ENCODE measurements around the gene LMO7. TPM values are rescaled to one million over a fixed set of nuclear protein-coding genes. Genes with fewer than 3 reads are reported as not detected.

The LMO7 gene
- polyA plus RNA-seq (2013, experiment 1 of 4), result 2.5 TPM
- polyA plus RNA-seq (2013, experiment 2 of 4), result 3.0 TPM
- polyA plus RNA-seq (2013, experiment 3 of 4), result 2.0 TPM
- polyA plus RNA-seq (2013, experiment 4 of 4), result 3.6 TPM

GRCh38 chr13:75635828-75636435 lies at the start of gene LMO7:
TSS of gene LMO7 (plus strand) at chr13:75636330. CDS start at chr13:75636658, 328 bp downstream.
- peak within 1 kb of the TSS; percentile 31 for H3K4me3 ChIP-seq (ENCODE audit: insufficient read depth, low read depth, low read length)
- no peaks in the 10 kb centered on the region for H3K36me3 ChIP-seq (ENCODE audit: control insufficient read depth, insufficient read depth, low read length)
- no peak within 1 kb of the TSS for H3K27ac ChIP-seq (ENCODE audit: insufficient read depth, low read depth, low read length, poor library complexity, severe bottlenecking)
- H3K4me1 ChIP-seq (ENCODE audit: control insufficient read depth, insufficient read depth, low read length), result peaks cover 5% of the 10 kb centered on the region
- WGBS, 2 experiments, result 0 to 1% methylated on average over 76 of the region's 76 CpGs
- H3K27me3 ChIP-seq (ENCODE audit: control insufficient read depth, insufficient read depth, low read length, poor library complexity, severe bottlenecking), result peaks cover 43% of the 10 kb centered on the region
- no peaks in the 10 kb centered on the region for H3K9me3 ChIP-seq (ENCODE audit: control insufficient read depth, low read length)

GRCh38 chr13:75587679-75588078 lies 48.5 kb upstream of the LMO7 start:
- Histone ChIP-seq H3K9me3 (ENCODE audit: control insufficient read depth, low read length) (no peaks in the 10 kb centered on the region), H3K4me1 (ENCODE audit: control insufficient read depth, insufficient read depth, low read length) (no peaks in the 10 kb centered on the region), H3K36me3 (ENCODE audit: control insufficient read depth, insufficient read depth, low read length) (no peaks in the 10 kb centered on the region), H3K27ac (ENCODE audit: insufficient read depth, low read depth, low read length, poor library complexity, severe bottlenecking) (no peak overlapping the region), H3K27me3 (ENCODE audit: control insufficient read depth, insufficient read depth, low read length, poor library complexity, severe bottlenecking) (no peaks in the 10 kb centered on the region), H3K4me3 (ENCODE audit: insufficient read depth, low read depth, low read length) (no peak overlapping the region)
- WGBS, 2 experiments, result no CpG with 5 or more reads among the region's 1 CpG

- 80 to 89% methylated on average over 1 of the region's 1 CpG for WGBS, 2 experiments
- no peaks in the 10 kb centered on the region for H3K4me1 ChIP-seq (ENCODE audit: control insufficient read depth, insufficient read depth, low read length)
- no peaks in the 10 kb centered on the region for H3K36me3 ChIP-seq (ENCODE audit: control insufficient read depth, insufficient read depth, low read length)
- no peak overlapping the region for H3K27ac ChIP-seq (ENCODE audit: insufficient read depth, low read depth, low read length, poor library complexity, severe bottlenecking)
- H3K27me3 ChIP-seq (ENCODE audit: control insufficient read depth, insufficient read depth, low read length, poor library complexity, severe bottlenecking), result no peaks in the 10 kb centered on the region
- no peaks in the 10 kb centered on the region for H3K9me3 ChIP-seq (ENCODE audit: control insufficient read depth, low read length)
- no peak overlapping the region for H3K4me3 ChIP-seq (ENCODE audit: insufficient read depth, low read depth, low read length)
Observed at GRCh38 chr13:75596657-75597182, 39.4 kb upstream of the LMO7 start.

- Histone ChIP-seq H3K36me3 (ENCODE audit: control insufficient read depth, insufficient read depth, low read length) (no peaks in the 10 kb centered on the region), H3K4me3 (ENCODE audit: insufficient read depth, low read depth, low read length) (no peak overlapping the region), H3K27ac (ENCODE audit: insufficient read depth, low read depth, low read length, poor library complexity, severe bottlenecking) (no peak overlapping the region), H3K9me3 (ENCODE audit: control insufficient read depth, low read length) (no peaks in the 10 kb centered on the region), H3K27me3 (ENCODE audit: control insufficient read depth, insufficient read depth, low read length, poor library complexity, severe bottlenecking) (no peaks in the 10 kb centered on the region), H3K4me1 (ENCODE audit: control insufficient read depth, insufficient read depth, low read length) (no peaks in the 10 kb centered on the region)
- 53 to 57% methylated on average over 3 of the region's 4 CpGs for WGBS, 2 experiments
Observed at GRCh38 chr13:75600371-75600770, 35.8 kb upstream of the LMO7 start.

GRCh38 chr13:75603038-75603437 lies 33.1 kb upstream of the LMO7 start:
- Histone ChIP-seq H3K4me3 (ENCODE audit: insufficient read depth, low read depth, low read length) (no peak overlapping the region), H3K4me1 (ENCODE audit: control insufficient read depth, insufficient read depth, low read length) (no peaks in the 10 kb centered on the region), H3K27me3 (ENCODE audit: control insufficient read depth, insufficient read depth, low read length, poor library complexity, severe bottlenecking) (no peaks in the 10 kb centered on the region), H3K27ac (ENCODE audit: insufficient read depth, low read depth, low read length, poor library complexity, severe bottlenecking) (no peak overlapping the region), H3K9me3 (ENCODE audit: control insufficient read depth, low read length) (no peaks in the 10 kb centered on the region), H3K36me3 (ENCODE audit: control insufficient read depth, insufficient read depth, low read length) (no peaks in the 10 kb centered on the region)
- 95 to 98% methylated on average over 2 of the region's 2 CpGs for WGBS, 2 experiments

- H3K4me3 ChIP-seq (ENCODE audit: insufficient read depth, low read depth, low read length), result no peak overlapping the region
- 93 to 98% methylated on average over 2 of the region's 2 CpGs for WGBS, 2 experiments
- no peaks in the 10 kb centered on the region for H3K27me3 ChIP-seq (ENCODE audit: control insufficient read depth, insufficient read depth, low read length, poor library complexity, severe bottlenecking)
- no peaks in the 10 kb centered on the region for H3K9me3 ChIP-seq (ENCODE audit: control insufficient read depth, low read length)
- no peaks in the 10 kb centered on the region for H3K36me3 ChIP-seq (ENCODE audit: control insufficient read depth, insufficient read depth, low read length)
- H3K27ac ChIP-seq (ENCODE audit: insufficient read depth, low read depth, low read length, poor library complexity, severe bottlenecking), result no peak overlapping the region
- H3K4me1 ChIP-seq (ENCODE audit: control insufficient read depth, insufficient read depth, low read length), result no peaks in the 10 kb centered on the region
Observed at GRCh38 chr13:75607447-75607846, 28.7 kb upstream of the LMO7 start.

GRCh38 chr13:75610466-75610865 lies 25.7 kb upstream of the LMO7 start:
- no peak overlapping the region for H3K4me3 ChIP-seq (ENCODE audit: insufficient read depth, low read depth, low read length)
- no peak overlapping the region for H3K27ac ChIP-seq (ENCODE audit: insufficient read depth, low read depth, low read length, poor library complexity, severe bottlenecking)
- H3K36me3 ChIP-seq (ENCODE audit: control insufficient read depth, insufficient read depth, low read length), result no peaks in the 10 kb centered on the region
- H3K4me1 ChIP-seq (ENCODE audit: control insufficient read depth, insufficient read depth, low read length), result no peaks in the 10 kb centered on the region
- no peaks in the 10 kb centered on the region for H3K27me3 ChIP-seq (ENCODE audit: control insufficient read depth, insufficient read depth, low read length, poor library complexity, severe bottlenecking)
- H3K9me3 ChIP-seq (ENCODE audit: control insufficient read depth, low read length), result no peaks in the 10 kb centered on the region

GRCh38 chr13:75612354-75612753 lies 23.8 kb upstream of the LMO7 start:
- WGBS, 2 experiments, result 92 to 98% methylated on average over 2 of the region's 2 CpGs
- Histone ChIP-seq H3K36me3 (ENCODE audit: control insufficient read depth, insufficient read depth, low read length) (no peaks in the 10 kb centered on the region), H3K4me1 (ENCODE audit: control insufficient read depth, insufficient read depth, low read length) (no peaks in the 10 kb centered on the region), H3K4me3 (ENCODE audit: insufficient read depth, low read depth, low read length) (no peak overlapping the region), H3K27ac (ENCODE audit: insufficient read depth, low read depth, low read length, poor library complexity, severe bottlenecking) (no peak overlapping the region), H3K9me3 (ENCODE audit: control insufficient read depth, low read length) (no peaks in the 10 kb centered on the region), H3K27me3 (ENCODE audit: control insufficient read depth, insufficient read depth, low read length, poor library complexity, severe bottlenecking) (no peaks in the 10 kb centered on the region)

GRCh38 chr13:75617230-75617629 lies 18.9 kb upstream of the LMO7 start:
- Histone ChIP-seq H3K27me3 (ENCODE audit: control insufficient read depth, insufficient read depth, low read length, poor library complexity, severe bottlenecking) (no peaks in the 10 kb centered on the region), H3K4me3 (ENCODE audit: insufficient read depth, low read depth, low read length) (no peak overlapping the region), H3K36me3 (ENCODE audit: control insufficient read depth, insufficient read depth, low read length) (no peaks in the 10 kb centered on the region), H3K27ac (ENCODE audit: insufficient read depth, low read depth, low read length, poor library complexity, severe bottlenecking) (no peak overlapping the region), H3K9me3 (ENCODE audit: control insufficient read depth, low read length) (no peaks in the 10 kb centered on the region), H3K4me1 (ENCODE audit: control insufficient read depth, insufficient read depth, low read length) (no peaks in the 10 kb centered on the region)
- WGBS, 2 experiments, result 93 to 95% methylated on average over 1 of the region's 1 CpG

GRCh38 chr13:75618308-75618707 lies 17.8 kb upstream of the LMO7 start:
- Histone ChIP-seq H3K9me3 (ENCODE audit: control insufficient read depth, low read length) (no peaks in the 10 kb centered on the region), H3K36me3 (ENCODE audit: control insufficient read depth, insufficient read depth, low read length) (no peaks in the 10 kb centered on the region), H3K27me3 (ENCODE audit: control insufficient read depth, insufficient read depth, low read length, poor library complexity, severe bottlenecking) (no peaks in the 10 kb centered on the region), H3K4me1 (ENCODE audit: control insufficient read depth, insufficient read depth, low read length) (no peaks in the 10 kb centered on the region), H3K27ac (ENCODE audit: insufficient read depth, low read depth, low read length, poor library complexity, severe bottlenecking) (no peak overlapping the region), H3K4me3 (ENCODE audit: insufficient read depth, low read depth, low read length) (no peak overlapping the region)
- 0% methylated on average over 1 of the region's 1 CpG for WGBS, 2 experiments
